GM18868 (cell line): ENCODE data around the gene CPD.
"Not testable (repeated sequence)": the region's sequence is repeated elsewhere in the genome, so short reads cannot be mapped to it uniquely, and the experiment has no call there.

Source experiments
- ATAC-seq: cut with Tn5 transposase; IDR thresholded peaks from one replicate; pipeline ENCODE4 v1.9.1; 2021; ENCODE audit warnings: mild to moderate bottlenecking, moderate library complexity; ENCODE audit not compliant: unreplicated experiment

Gene CPD

DNA sequence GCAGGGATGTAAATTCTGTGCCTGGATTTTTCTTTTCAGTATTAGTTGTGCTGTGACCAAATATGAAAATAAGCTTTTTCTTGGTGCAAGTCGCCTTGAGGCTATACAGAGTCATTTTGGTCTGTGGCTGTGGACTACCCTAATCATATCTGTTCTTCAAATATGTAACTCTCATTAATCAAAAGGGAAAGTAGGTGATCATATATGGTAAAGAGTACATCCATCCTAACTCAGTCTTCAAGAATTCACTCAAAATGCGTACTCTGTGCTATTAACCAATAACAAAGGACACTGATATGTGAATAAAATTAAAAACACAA is 2.6 kb downstream of the CPD start:
- no peak for ATAC-seq

DNA sequence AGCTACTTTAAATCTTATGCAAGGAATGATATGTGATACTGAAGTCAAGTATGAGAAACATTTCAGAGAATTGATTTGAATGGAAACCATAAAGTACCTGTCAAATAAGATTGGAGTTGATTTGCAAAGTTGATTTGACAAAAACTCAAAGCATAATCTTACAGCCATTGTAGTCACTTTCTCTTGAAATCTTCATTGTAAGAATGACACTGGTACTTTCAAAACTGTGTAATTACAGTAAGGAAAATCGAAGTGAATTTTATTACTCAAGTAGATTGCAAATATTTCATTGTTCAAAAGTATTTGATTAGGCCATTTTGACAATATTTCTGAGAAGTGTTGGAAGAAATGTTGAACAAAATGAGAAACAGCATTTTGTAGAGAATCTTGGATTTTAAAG is 3.6 kb downstream of the CPD start:
- no peak for ATAC-seq

DNA sequence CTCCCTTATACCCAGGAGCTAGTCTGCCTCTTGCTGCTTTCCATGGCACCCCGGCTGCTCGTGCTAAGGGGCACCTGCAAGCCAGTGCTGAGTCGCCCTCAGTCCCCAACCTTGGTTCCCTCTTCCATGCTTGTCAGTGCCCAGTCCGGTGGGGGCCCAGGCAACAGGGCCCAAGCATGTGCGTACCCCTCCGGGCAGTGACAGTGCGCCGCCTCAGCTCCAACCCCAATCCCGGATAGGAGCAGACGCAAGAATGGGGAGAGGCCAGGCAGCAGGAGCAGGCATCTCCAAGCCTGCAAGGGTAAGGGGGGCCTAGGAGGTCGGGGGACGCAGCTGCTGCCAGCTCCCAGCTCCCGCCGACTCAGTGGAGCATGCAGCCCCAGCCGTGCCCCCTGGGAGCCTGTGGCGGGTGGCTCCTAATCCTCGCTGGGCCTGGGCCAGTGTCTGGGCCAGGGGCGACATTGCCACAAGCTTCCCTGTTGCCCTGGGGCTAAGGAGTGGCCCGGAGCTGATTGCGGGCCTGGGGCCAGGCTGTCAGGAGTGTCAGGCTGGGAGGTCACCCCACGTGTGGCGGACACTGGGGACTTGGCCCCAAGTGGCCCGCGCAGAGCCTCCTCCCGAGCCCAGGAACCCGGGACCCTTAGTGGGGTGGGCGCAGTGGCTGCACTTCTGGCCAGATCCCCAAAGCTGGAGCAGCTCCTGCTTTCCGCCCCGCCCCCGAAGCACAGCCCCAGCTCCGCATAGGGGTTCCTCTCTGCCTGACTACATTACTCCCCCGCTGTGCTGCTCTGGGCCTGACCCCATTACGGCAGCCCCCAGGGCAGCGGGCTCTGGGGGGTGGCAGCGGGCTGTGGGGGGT is 9.8 kb downstream of the CPD start:
- no peak for ATAC-seq

DNA sequence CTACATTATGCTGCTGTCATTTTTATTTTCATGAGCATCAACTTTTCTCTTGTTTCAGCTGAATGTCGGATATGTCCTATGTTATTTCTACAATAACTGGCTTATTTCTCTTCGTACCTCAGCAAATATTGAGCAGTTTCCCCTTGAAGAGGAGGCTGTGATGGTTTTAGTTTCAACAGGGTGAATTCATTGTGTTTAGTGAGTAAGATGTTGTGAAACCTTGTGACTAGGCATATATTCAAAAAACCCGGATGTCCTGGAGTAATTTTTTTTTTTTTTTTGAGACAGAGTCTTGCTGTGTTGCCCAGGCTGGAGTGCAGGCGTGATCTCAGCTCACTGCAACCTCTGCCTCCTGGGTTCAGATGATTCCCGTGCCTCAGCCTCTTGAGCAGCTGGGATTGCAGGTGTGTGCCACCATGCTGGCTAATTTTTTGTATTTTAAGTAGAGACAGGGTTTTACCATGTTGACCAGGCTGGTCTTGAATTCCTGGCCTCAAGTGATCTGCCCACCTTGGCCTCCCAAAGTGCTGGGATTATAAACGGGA is 11.1 kb downstream of the CPD start:
- no peak for ATAC-seq

DNA sequence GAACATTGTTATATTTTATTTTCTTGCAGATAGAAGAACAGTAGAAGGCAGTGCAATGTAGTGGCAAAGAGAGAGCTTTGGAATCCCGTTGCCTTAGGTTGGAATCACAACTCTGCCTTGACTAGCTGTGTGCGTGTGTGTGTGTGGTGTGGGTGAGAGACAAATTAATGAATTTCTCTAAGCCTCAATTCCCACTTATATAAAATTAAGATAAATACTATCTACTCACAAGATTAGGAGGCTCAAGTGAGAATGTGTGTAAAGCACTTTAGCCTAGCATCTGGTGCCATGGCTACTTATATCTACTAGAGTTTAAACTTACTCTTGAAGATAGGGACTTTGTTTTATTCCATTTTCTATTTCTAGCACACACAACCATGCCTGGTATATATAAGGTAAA is 12.8 kb downstream of the CPD start:
- ATAC-seq: no peak

DNA sequence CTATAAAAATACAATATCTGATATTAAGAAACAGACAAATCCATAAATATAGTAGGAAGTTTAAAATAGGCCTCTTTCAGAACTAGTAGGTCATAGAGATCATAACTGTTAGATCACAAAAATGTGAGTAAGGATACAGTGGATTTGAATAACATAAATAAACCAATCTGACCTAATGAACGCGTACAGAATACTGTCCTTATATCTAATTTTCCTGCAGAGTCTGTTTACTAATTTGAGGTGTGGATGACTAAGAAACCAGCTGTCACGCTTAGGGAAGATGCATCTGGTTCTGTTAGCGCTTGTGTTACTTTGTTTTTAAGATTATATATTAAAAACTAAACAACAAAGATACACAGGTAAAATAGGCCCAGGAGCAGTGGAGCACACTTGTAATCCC is 14.8 kb downstream of the CPD start:
- no peak for ATAC-seq

DNA sequence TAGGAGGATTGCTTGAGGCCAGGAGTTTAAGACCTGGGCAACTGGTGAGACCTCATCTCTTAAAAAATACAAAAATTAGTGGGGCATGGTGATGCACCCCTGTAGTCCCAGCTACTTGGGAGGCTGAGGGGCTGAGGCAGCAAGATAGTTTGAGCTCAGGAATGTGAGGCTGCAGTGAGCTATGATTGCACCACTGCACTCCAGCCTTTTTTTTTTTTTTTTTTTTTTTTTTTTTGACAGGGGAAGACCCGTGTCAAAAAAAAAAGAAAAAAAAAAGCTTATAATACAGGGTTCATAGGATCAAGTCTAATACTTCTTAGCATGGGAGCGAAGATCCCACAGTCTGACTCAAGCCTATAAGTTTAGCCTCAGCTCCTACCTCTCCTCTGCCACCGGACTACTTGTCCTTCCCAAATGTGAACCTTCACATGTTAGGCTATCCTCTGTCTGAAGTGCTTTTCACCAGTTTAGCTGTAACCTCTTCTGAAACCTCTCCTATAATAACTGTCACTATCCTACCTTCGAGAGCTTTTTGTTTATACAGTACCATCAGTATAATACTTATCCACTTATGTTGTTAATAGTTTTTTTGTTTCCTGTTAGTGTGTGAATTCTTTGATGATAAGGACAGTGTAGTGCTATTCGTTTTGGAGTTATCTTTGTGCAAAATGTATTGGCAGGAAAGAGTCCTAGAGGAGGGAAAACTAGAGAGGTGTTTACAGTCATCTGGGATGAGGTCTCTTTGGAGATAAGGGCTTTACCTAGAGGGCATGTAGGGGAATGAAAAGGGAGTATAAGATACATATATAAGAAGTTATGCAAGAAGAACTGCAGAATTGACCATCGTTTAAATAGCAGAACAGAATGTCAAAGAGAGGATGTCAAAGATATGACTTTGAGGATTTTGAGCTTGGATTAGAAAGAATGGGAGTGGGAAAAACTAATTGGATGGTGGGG is 15.5 kb downstream of the CPD start:
- no peak for ATAC-seq

DNA sequence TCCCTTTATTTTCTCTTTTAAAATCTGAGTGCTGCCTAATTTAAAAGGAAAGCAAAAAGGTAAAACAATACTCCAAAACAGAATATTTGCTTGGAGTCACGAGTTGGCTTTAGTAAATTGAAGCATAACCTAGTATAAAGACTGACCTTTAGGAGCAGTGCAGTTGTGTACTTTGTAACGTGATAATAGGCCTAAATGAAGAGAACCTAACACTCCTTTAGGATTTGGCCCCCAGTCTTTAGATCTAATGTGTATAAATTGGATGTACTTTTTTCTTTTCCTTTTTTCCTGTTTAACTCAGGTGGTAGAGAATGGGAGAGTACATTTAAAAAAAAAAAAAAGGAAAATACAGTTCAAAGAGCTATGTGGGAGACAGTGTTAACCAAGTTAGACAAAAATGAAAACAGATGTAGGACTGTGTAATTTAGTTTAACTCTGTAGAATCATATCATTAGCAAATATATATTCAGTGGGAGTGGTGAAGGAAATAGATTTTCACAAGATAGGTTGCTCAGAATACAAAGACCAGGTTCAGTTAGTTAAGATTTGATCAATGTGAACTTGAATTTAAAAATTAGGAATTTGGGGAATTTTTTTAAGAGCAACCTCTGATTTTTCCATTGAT is 16.8 kb downstream of the CPD start:
- no peak for ATAC-seq

DNA sequence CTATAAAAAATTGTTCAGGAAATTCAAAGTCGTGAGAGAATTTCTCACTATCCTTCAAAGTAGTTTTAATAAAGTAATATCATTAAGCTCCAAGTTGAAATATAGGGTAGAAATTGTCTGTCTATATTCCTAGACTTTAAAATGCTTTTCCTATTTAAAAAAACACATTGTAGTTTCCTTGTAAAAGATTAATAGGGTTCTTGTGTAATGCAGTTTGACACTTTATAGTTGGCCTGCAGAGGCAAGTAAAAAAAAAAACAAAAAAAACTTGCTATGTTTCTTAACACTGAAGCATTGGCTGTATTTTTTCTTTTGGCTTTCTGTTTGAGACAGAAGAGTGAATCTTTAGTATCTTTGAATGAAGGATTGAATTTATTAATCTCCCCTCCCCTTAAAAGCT is 17.4 kb downstream of the CPD start:
- ATAC-seq: no peak

DNA sequence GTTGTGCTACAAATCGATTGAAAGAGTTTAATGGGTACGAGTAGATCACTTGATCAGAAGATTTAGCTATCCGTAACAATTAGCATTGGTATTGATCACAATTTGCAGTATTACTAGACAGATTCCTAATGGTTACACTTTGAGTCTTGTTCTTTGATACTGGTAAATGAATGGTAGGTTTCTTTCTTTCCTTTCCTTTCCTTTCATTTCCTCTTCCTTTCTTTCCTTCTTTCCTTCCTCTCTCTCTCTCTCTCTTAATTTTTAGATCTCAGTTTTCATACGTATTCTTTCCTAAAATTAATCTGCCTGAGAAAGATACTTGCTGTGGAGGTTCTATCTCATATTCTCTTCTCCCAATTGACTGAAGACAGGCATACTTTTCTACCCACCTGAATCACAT is 17.9 kb downstream of the CPD start:
- ATAC-seq: no peak

DNA sequence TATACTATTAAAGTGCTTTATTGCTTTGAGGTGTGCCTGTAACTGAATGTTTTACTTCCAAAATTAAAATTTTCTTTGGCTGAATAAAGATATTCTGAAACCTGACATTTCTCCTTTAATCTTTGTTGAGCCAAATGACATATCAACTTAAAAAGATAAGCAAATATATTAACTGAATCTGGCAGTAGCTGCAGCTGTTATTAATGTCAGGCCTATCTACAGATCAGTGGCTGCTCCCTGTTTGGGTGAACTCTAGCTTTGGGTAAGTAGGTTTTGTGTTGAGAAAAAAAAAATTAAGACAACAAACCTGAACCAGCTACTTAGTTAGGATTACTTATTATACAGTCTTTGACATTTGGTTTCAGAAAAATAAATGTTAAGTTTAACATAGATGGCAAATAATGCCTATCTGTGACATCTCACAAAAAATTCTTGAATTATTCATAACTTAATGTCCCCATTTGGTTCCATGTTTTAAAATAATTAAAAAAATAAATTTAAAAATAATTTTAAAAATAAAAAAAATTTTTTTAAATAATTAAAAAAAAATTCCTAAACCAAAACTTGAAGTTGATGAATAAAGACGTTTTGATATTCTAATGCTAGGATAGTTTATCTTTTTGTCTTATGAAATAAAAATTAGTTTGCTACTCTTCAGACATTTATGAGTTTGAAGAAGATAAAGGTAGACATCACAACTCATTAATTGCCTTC is 19.8 kb downstream of the CPD start:
- no peak for ATAC-seq

DNA sequence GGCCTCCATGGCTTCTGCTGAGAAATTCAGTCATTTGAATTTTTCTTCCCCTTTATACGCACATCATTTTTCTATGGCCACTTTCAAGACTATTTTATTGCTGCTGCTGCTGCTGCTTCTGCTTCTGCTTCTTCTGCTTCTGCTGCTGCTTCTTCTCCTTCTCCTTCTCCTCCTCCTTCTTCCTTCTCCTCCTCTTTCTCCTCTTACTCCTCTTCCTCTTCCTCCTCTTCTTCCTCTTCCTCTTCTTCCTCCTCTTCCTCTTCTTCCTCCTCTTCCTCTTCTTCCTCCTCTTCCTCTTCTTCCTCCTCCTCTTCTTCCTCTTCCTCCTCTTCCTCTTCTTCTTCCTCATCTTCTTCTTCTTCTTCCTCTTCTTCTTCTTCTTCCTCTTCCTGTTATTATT is 22.4 kb downstream of the CPD start:
- no peak for ATAC-seq

DNA sequence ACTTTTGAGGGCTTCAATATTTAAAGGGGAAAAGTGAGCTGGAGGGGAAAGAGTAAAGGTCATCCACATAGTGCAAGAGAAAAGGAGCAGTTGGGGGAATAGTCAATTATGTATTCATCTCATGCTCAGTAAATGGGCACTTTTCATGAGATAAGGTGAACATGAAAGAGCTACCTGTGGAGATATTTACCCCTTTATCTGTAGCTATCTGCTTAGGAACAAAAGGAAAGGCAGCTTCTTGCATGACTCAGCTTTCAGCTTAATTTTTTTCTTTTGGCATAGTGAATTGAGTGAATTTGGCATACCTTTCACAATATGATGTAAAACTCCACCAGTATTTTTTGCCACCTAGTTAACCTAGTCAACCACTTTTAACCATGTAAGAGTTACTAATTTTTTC is 26.4 kb downstream of the CPD start:
- no peak for ATAC-seq

DNA sequence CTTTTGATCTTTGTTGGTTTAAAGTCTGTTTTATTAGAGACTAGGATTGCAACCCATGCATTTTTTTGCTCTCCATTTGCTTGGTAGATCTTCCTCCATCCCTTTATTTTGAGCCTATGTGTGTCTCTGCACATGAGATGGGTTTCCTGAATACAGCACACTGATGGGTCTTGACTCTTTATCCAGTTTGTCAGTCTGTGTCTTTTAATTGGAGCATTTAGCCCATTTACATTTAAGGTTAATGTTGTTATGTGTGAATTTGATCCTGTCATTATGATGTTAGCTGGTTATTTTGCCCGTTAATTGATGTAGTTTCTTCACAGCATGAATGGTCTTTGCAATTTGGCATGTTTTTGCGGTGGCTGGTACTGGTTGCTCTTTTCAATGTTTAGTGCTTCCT is 31.9 kb downstream of the CPD start:
- not testable (repeated sequence) for ATAC-seq

DNA sequence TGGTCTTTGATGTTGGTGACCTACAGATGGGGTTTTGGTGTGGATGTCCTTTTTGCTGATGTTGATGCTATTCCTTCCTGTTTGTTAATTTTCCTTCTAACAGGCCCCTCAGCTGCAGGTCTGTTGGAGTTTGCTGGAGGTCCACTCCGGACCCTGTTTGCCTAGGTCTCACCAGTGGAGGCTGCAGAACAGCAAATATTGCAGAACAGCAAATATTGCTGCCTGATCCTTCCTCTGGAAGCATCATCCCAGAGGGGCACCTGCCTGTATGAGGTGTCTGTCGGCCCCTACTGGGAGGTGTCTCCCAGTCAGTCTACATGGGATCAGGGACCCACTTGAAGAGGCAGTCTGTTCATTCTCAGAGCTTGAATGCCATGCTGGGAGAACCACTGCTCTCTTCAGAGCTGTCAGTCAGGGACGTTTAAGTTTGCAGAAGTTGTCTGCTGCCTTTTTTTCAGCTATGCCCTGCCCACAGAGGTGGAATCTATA is 33.3 kb downstream of the CPD start:
- not testable (repeated sequence) for ATAC-seq

DNA sequence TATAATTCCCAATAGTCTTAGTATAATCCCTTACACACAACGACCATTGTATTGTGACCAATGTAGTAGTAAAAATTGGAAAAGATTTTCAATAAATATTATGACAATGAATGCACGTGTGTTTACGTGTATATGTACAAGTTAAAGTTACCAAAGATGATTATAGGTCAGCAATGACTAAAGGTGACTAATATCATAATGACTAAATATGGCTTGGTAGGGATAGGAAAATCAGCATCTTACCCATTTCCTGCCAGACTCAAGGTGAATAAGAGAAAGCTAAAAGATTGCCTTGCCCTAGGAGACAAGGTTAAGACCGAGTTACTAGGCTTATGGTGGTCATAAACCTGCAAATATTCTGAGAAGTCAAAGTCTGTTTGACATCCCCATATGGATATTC is 34.4 kb downstream of the CPD start:
- ATAC-seq: no peak

DNA sequence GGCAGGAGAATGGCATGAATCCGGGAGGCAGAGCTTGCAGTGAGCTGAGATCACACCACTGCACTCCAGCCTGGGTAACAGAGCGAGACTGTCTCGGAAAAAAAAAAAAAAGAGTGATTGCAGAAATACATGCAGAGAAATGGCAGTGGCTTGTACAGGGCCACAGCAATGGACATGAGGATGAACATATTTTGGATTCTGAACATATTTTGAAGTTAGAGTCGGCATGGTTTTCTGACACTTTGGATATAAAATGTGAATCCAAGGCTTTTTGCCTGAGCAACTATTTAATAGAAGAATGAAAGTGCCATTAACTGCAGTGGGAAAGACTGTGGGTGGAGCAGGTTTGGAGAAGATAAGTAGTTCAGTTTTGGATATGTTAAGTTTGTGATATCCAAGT is 35.8 kb downstream of the CPD start:
- ATAC-seq: no peak

DNA sequence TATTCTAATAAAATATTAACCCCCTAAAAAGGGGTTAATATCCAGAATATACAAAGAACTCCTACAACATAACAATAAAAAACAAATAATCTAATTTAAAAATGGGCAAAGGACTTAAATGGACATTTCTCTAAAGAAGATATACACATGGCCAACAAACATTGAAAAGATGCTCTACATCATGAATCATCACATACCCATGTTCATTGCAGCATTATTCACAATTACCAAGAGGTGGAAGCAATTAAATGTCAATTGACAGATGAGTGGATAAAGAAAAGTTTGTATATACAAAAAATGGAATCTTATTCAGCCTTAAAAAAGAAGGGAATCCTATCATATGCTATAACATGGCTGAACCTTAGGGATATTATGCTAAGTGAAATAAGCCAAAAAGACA is 36.8 kb downstream of the CPD start:
- no peak for ATAC-seq

DNA sequence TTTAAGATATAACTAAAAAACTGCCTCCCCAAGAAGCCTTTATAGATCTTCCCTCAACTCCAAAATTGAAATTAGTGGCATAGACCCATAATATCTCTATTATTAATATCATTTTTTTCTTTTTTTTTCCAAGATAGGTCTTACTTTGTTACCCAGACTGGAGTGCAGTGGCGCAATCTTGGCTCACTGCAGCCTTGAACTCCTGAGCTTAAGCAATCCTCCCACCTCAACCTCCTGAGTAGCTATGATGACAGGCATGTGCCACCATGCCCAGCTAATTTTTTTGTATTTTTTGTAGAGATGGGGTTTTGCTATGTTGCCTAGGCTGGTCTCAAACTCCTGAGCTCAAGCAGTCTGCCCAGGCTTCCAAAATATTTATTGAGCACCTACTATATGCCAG is 39.3 kb downstream of the CPD start:
- ATAC-seq: not testable (repeated sequence)

DNA sequence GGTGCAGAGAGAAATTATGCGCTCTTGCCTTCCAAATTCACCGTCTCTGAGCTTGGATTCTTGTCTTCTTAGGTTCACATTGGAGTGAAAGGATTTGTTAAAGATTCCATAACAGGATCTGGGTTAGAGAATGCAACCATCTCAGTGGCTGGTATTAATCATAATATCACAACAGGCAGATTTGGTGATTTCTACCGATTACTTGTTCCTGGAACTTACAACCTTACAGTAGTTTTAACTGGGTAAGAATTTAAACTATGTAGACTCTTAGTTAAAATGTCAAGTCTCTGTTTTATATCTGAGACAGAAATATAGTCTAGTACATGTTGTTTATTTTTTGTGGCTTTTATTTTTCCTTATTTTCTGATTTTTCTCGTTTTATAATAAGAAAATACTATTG is 42.9 kb downstream of the CPD start:
- ATAC-seq: no peak

DNA sequence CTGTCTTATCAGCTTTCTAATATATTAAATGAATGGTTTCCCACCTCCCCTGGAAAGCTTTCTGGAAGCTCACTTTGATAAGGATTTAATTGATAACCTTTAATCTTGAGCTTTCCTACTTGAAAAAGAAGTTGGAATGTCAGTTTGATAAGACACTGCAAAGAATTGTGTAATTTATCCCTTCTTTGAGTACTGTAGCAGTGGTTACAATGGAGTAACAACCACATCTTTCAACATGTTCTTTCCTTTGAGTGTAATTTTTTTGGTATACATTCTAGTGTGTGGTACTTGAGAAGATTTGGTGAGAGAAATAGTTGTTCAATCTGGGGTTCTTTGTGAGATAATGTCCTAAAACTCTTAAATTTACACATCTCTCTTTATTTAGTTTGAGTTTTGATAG is 43.4 kb downstream of the CPD start:
- no peak for ATAC-seq
